Activated CD4-positive, alpha-beta T cell treated with anti-CD3 and anti-CD28 coated beads, Interleukin-2, amount 50 U/mL, for 16 hours (primary cell): ENCODE results near the gene KIAA1614.
A peak's percentile ranks its signal among the peaks of the same experiment; 100 is the strongest.

Experiments used
- DNase-seq: peaks from one replicate; pipeline ENCODE4 v3.0.0-alpha.2; 2020

Gene KIAA1614

GRCh38 chr1:180912801-180913565, at the start of gene KIAA1614:
TSS of gene KIAA1614 (plus strand) at chr1:180912897. CDS start at chr1:180913244, 347 bp downstream.
- no peak for DNase-seq

- DNase-seq = peak; percentile 31
Measured at GRCh38 chr1:180863158-180863775, 49.4 kb upstream of the KIAA1614 start.

GRCh38 chr1:180881806-180882509, 30.7 kb upstream of the KIAA1614 start:
- peak; percentile 44 for DNase-seq

- no peak for DNase-seq
Measured at GRCh38 chr1:180884588-180885300, 28.0 kb upstream of the KIAA1614 start.

GRCh38 chr1:180886338-180886737, 26.4 kb upstream of the KIAA1614 start:
- no peak for DNase-seq

GRCh38 chr1:180887841-180888240, 24.9 kb upstream of the KIAA1614 start:
- no peak for DNase-seq

GRCh38 chr1:180888870-180889269, 23.8 kb upstream of the KIAA1614 start:
- DNase-seq = no peak

- no peak for DNase-seq
Measured at GRCh38 chr1:180889325-180889724, 23.4 kb upstream of the KIAA1614 start.

- DNase-seq = no peak
Measured at GRCh38 chr1:180892272-180892671, 20.4 kb upstream of the KIAA1614 start.

GRCh38 chr1:180892675-180893074, 20.0 kb upstream of the KIAA1614 start:
- no peak for DNase-seq

GRCh38 chr1:180893614-180894013, 19.1 kb upstream of the KIAA1614 start:
- DNase-seq = no peak

GRCh38 chr1:180896161-180896560, 16.5 kb upstream of the KIAA1614 start:
- no peak for DNase-seq

- no peak for DNase-seq
Measured at GRCh38 chr1:180898441-180899219, 14.1 kb upstream of the KIAA1614 start.

- no peak for DNase-seq
Measured at GRCh38 chr1:180899262-180899661, 13.4 kb upstream of the KIAA1614 start.

- DNase-seq = no peak
Measured at GRCh38 chr1:180901076-180901990, 11.4 kb upstream of the KIAA1614 start.

- DNase-seq = no peak
Measured at GRCh38 chr1:180902541-180902940, 10.2 kb upstream of the KIAA1614 start.

- no peak for DNase-seq
Measured at GRCh38 chr1:180905927-180906326, 6.8 kb upstream of the KIAA1614 start.

- no peak for DNase-seq
Measured at GRCh38 chr1:180906511-180906910, 6.2 kb upstream of the KIAA1614 start.

GRCh38 chr1:180907313-180908055, 5.2 kb upstream of the KIAA1614 start:
- no peak for DNase-seq

GRCh38 chr1:180908074-180908765, 4.5 kb upstream of the KIAA1614 start:
- no peak for DNase-seq
